Neuronal stem cell (in vitro differentiated cells): ENCODE measurements around the gene NARF.

Experiments
- DNase-seq: peaks from one replicate; pipeline ENCODE4 v3.0.0-alpha.2; 2013; ENCODE audit warnings: low spot score
- H2AFZ ChIP-seq: one replicate; pipeline ENCODE4 v1.6.1; 2013; ENCODE audit warnings: mild to moderate bottlenecking, low read length, inconsistent platforms
- H2AK5ac ChIP-seq: 2 replicates; pipeline ENCODE4 v1.6.1; 2013; ENCODE audit warnings: low read depth, mild to moderate bottlenecking, inconsistent platforms, low read length, moderate library complexity, mixed read lengths
- H2BK120ac ChIP-seq: 2 replicates; pipeline ENCODE4 v1.6.1; 2013; ENCODE audit warnings: low read depth, mild to moderate bottlenecking, inconsistent platforms, low read length, moderate library complexity, mixed read lengths
- H2BK12ac ChIP-seq: one replicate; pipeline ENCODE4 v1.6.1; 2013; ENCODE audit warnings: low read length, inconsistent platforms
- H2BK15ac ChIP-seq: 2 replicates; pipeline ENCODE4 v1.6.1; 2013; ENCODE audit warnings: mild to moderate bottlenecking, low read length, inconsistent platforms, mixed read lengths
- H2BK5ac ChIP-seq: one replicate; pipeline ENCODE4 v1.6.1; 2013; ENCODE audit warnings: inconsistent platforms, mild to moderate bottlenecking, low read length, moderate library complexity
- H3K14ac ChIP-seq: one replicate; pipeline ENCODE4 v1.6.1; 2013; ENCODE audit warnings: low read length, inconsistent platforms
- H3K18ac ChIP-seq: 2 replicates; pipeline ENCODE4 v1.6.1; 2013; ENCODE audit warnings: low read length, inconsistent platforms
- H3K23ac ChIP-seq: 2 replicates; pipeline ENCODE4 v1.6.1; 2013; ENCODE audit warnings: low read depth, mild to moderate bottlenecking, mixed read lengths, low read length, inconsistent platforms; ENCODE audit not compliant: poor library complexity
- H3K27ac ChIP-seq: replicated peaks from 3 replicates; pipeline ENCODE4 v1.5.1; 2013; ENCODE audit warnings: low read length, inconsistent platforms
- H3K27me3 ChIP-seq, 3 experiments: 2 replicates each; pipeline ENCODE4 v1.6.1; 2013; ENCODE audit warnings: low read length in 3 of 3, mild to moderate bottlenecking in 2 of 3, inconsistent platforms in 1 of 3, low read depth in 1 of 3, mixed read lengths in 1 of 3, moderate library complexity in 1 of 3; ENCODE audit not compliant: control insufficient read depth in 3 of 3, insufficient read depth in 3 of 3
- H3K36me3 ChIP-seq, 2 donors: replicated peaks in 1 of 2; 2 replicates each; pipeline ENCODE4 v1.6.1; 2013; ENCODE audit warnings: low read length in 2 of 2; ENCODE audit not compliant: control insufficient read depth in 2 of 2, insufficient read depth in 2 of 2
- H3K4ac ChIP-seq: 2 replicates; pipeline ENCODE4 v1.6.1; 2013; ENCODE audit warnings: inconsistent platforms, mild to moderate bottlenecking, low read length, moderate library complexity
- H3K4me1 ChIP-seq, 2 donors: 1 replicate in 1 of 2; 2 replicates in 1 of 2; pipeline ENCODE4 v1.6.1; 2013; ENCODE audit warnings: low read length in 2 of 2, low read depth in 1 of 2; ENCODE audit not compliant: control insufficient read depth in 2 of 2, insufficient read depth in 1 of 2
- H3K4me2 ChIP-seq: one replicate; pipeline ENCODE4 v1.6.1; 2013; ENCODE audit warnings: mild to moderate bottlenecking, low read length, inconsistent platforms; ENCODE audit not compliant: insufficient read depth, poor library complexity, severe bottlenecking
- H3K4me3 ChIP-seq, 2 donors: 2 replicates each; pipeline ENCODE4 v1.5.1; 2013; ENCODE audit warnings: low read length in 2 of 2, mild to moderate bottlenecking in 2 of 2, inconsistent platforms in 1 of 2, moderate library complexity in 1 of 2
- H3K79me1 ChIP-seq: one replicate; pipeline ENCODE4 v1.6.1; 2013; ENCODE audit warnings: low read depth, mild to moderate bottlenecking, inconsistent platforms, low read length, moderate library complexity
- H3K9ac ChIP-seq: one replicate; pipeline ENCODE4 v1.6.1; 2013; ENCODE audit warnings: mild to moderate bottlenecking, low read depth, low read length, inconsistent platforms; ENCODE audit not compliant: poor library complexity
- H3K9me3 ChIP-seq, 2 donors: replicated peaks in 1 of 2; 2 replicates each; pipeline versions ENCODE3 to v1.6.1; 2013; ENCODE audit warnings: low read length in 2 of 2, mild to moderate bottlenecking in 2 of 2, inconsistent platforms in 1 of 2, low read depth in 1 of 2, mixed read lengths in 1 of 2, moderate library complexity in 1 of 2; ENCODE audit not compliant: control insufficient read depth in 2 of 2, insufficient read depth in 1 of 2
- H4K8ac ChIP-seq: one replicate; pipeline ENCODE4 v1.6.1; 2013; ENCODE audit warnings: low read depth, mild to moderate bottlenecking, inconsistent platforms, low read length, moderate library complexity
- H4K91ac ChIP-seq: one replicate; pipeline ENCODE4 v1.6.1; 2013; ENCODE audit warnings: low read length, low read depth, mild to moderate bottlenecking, inconsistent platforms; ENCODE audit not compliant: poor library complexity
- WGBS, 2 donors: extraction: QIAGEN DNeasy Blood & Tissue Kit; methylation state at CpG; one replicate each; pipeline ENCODE4 v1.1.7; 2013; ENCODE audit warnings: missing lambda C conversion rate in 2 of 2, mixed read lengths in 1 of 2; ENCODE audit not compliant: insufficient read length in 2 of 2, insufficient replicate concordance in 1 of 2; ENCODE audit errors: extremely low coverage in 2 of 2; 5-methylcytosine and 5-hydroxymethylcytosine counted together

Gene NARF

DNA sequence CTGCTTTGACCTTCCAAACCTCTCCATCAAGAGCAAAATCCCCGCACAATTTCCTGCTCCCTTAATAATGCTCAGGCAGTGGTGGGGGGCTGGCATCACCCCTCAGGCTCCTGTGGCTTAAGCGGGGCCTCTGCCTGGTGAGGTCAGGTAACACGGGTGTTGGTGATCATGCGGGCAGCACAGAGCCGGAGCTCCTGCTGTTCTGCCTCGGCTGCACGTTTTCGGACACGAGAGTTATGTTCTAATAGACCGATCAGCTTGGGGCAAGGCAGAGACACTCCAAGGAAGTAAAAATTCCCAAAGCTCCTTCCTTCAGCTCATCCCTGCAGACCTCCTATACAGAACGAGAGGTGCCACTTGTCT lies 6.0 kb downstream of the NARF start:
- Histone ChIP-seq H2BK15ac (no peak overlapping the region), H3K4me1 (no peaks in the 10 kb centered on the region), H3K23ac (peak overlapping the region; percentile 9), H2BK120ac (no peak overlapping the region), H2AK5ac (no peak overlapping the region), H4K91ac (no peak overlapping the region), H3K36me3 (peaks cover 53 to 96% of the 10 kb centered on the region in 2 donors), H2BK5ac (no peak overlapping the region), H3K4me2 (no peak overlapping the region), H3K9me3 (no peaks in the 10 kb centered on the region), H3K4ac (no peak overlapping the region), H3K4me3 (no peak overlapping the region), H3K27ac (no peak overlapping the region), H3K27me3 (no peaks in the 10 kb centered on the region), H2AFZ (no peak overlapping the region), H3K79me1 (peaks cover 8% of the 10 kb centered on the region), H2BK12ac (no peak overlapping the region), H3K9ac (no peak overlapping the region), H3K18ac (no peak overlapping the region), H4K8ac (no peak overlapping the region), H3K14ac (no peak overlapping the region)
- DNase-seq, result no peak
- no CpG with 5 or more reads among the region's 11 CpGs for WGBS, 2 donors

DNA sequence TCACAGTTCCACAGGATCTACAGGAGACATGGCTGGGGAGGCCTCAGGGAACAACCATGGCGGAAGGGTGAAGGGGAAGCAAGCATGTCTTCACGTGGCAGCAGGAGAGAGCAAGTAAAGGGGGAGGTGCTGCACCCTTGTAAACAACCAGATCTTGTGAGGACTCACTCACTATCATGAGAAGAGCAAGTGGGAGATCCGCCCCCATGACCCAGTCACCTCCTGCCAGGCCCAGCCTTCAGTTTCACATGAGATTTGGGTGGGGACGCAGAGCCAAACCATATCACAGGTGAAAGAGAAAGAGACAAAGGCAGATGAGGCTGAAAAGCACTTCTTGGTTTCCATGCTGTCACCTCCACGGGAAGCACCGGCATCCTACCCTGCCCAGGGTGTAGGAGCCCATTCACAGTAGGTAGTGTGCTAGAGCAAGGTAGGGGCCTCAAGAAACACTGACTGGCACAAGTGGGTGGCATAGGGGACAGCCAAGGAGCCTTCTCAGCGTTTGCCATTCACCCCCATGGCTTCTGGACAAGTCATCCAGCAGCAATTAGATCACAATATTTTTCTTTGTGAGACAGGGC lies 6.6 kb downstream of the NARF start:
- Histone ChIP-seq H3K36me3 (peaks cover 55 to 97% of the 10 kb centered on the region in 2 donors), H2BK120ac (no peak overlapping the region), H3K9ac (no peak overlapping the region), H2AK5ac (no peak overlapping the region), H3K4me3 (no peak overlapping the region), H3K79me1 (peaks cover 8% of the 10 kb centered on the region), H2AFZ (no peak overlapping the region), H3K9me3 (peaks cover 0 to 2% of the 10 kb centered on the region in 2 donors), H3K4ac (no peak overlapping the region), H2BK12ac (no peak overlapping the region), H3K23ac (no peak overlapping the region), H4K91ac (no peak overlapping the region), H3K27me3 (no peaks in the 10 kb centered on the region), H3K18ac (no peak overlapping the region), H3K4me1 (no peaks in the 10 kb centered on the region), H3K27ac (no peak overlapping the region), H2BK15ac (no peak overlapping the region), H3K4me2 (no peak overlapping the region), H2BK5ac (no peak overlapping the region), H4K8ac (no peak overlapping the region), H3K14ac (no peak overlapping the region)
- DNase-seq, result no peak
- no CpG with 5 or more reads among the region's 7 CpGs for WGBS, 2 donors

- Histone ChIP-seq H2BK5ac (no peak overlapping the region), H4K8ac (no peak overlapping the region), H2BK15ac (no peak overlapping the region), H3K23ac (no peak overlapping the region), H3K9me3 (peaks cover 0 to 2% of the 10 kb centered on the region in 2 donors), H3K79me1 (no peaks in the 10 kb centered on the region), H3K4me3 (no peak overlapping the region), H3K18ac (no peak overlapping the region), H3K4me1 (no peaks in the 10 kb centered on the region), H2AK5ac (no peak overlapping the region), H3K9ac (no peak overlapping the region), H3K4me2 (no peak overlapping the region), H3K4ac (no peak overlapping the region), H3K27ac (no peak overlapping the region), H3K36me3 (peaks cover 32 to 93% of the 10 kb centered on the region in 2 donors), H3K27me3 (no peaks in the 10 kb centered on the region), H2AFZ (no peak overlapping the region), H4K91ac (no peak overlapping the region), H2BK12ac (no peak overlapping the region), H3K14ac (no peak overlapping the region), H2BK120ac (no peak overlapping the region)
- WGBS, 2 donors, result no CpG with 5 or more reads among the region's 7 CpGs
- DNase-seq, result no peak
These were observed 10.2 kb downstream of the NARF start for GRCh38 chr17:82468692-82469091.

DNA sequence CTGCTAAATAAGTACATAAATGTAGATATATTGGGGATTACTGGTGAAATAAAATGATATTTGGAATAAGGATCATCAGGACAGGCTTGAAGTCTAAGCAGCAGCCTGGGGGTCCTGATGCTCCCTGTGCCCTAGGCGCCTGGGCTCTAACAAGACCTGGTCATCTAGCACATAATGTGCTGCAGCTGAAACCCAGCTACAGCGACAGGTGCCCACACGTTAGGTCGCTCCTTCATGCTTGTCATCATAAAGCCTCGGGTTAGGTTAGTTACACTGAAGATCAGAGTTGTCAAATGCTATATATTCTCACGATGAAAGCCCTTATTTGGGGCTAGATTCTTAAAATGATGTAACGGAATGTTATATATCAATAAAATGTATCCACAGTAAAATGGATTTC lies 11.5 kb downstream of the NARF start:
- Histone ChIP-seq H4K91ac (no peak overlapping the region), H4K8ac (no peak overlapping the region), H3K14ac (no peak overlapping the region), H3K9ac (no peak overlapping the region), H3K9me3 (peaks cover 0 to 2% of the 10 kb centered on the region in 2 donors), H3K27me3 (no peaks in the 10 kb centered on the region), H2AFZ (no peak overlapping the region), H2BK12ac (no peak overlapping the region), H3K4me3 (no peak overlapping the region), H3K18ac (no peak overlapping the region), H2BK15ac (no peak overlapping the region), H3K4ac (no peak overlapping the region), H2BK5ac (no peak overlapping the region), H3K4me2 (no peak overlapping the region), H3K79me1 (no peaks in the 10 kb centered on the region), H3K27ac (no peak overlapping the region), H2BK120ac (no peak overlapping the region), H3K36me3 (peaks cover 29 to 93% of the 10 kb centered on the region in 2 donors), H2AK5ac (no peak overlapping the region), H3K23ac (no peak overlapping the region), H3K4me1 (no peaks in the 10 kb centered on the region)
- WGBS, 2 donors, result no CpG with 5 or more reads among the region's 7 CpGs
- no peak for DNase-seq
